Measurements from ENCODE around the gene LNX1.
"Not testable (repeated sequence)": the region's sequence is repeated elsewhere in the genome, so short reads cannot be mapped to it uniquely, and the experiment has no call there.

Gene LNX1

GRCh38 chr4:53453385-53453784 lies 137.9 kb downstream of the LNX1 start:
- FAIRE-seq: no peak

- FAIRE-seq: no peak
Measured at GRCh38 chr4:53450773-53451172, 140.5 kb downstream of the LNX1 start.

- FAIRE-seq: no peak
Measured at GRCh38 chr4:53444954-53445353, 146.3 kb downstream of the LNX1 start.

GRCh38 chr4:53441564-53441963 lies 149.7 kb downstream of the LNX1 start:
- FAIRE-seq: no peak

GRCh38 chr4:53436251-53436650 lies 155.0 kb downstream of the LNX1 start:
- FAIRE-seq: no peak

GRCh38 chr4:53432528-53433424 lies 158.5 kb downstream of the LNX1 start:
- FAIRE-seq: no peak

- no peak for FAIRE-seq
Measured at GRCh38 chr4:53431052-53431451, 160.2 kb downstream of the LNX1 start.

- FAIRE-seq: no peak
Measured at GRCh38 chr4:53427366-53427765, 163.9 kb downstream of the LNX1 start.

- no peak for FAIRE-seq
Measured at GRCh38 chr4:53424280-53424679, 167.0 kb downstream of the LNX1 start.

GRCh38 chr4:53422367-53422766 lies 168.9 kb downstream of the LNX1 start:
- FAIRE-seq: no peak

GRCh38 chr4:53421791-53422190 lies 169.5 kb downstream of the LNX1 start:
- no peak for FAIRE-seq

- no peak for FAIRE-seq
Measured at GRCh38 chr4:53419208-53419607, 172.1 kb downstream of the LNX1 start.

- not testable (repeated sequence) for FAIRE-seq
Measured at GRCh38 chr4:53409479-53409878, 181.8 kb downstream of the LNX1 start.

Data from TTC549 (cell line).